Activated effector memory CD4-positive, alpha-beta T cell treated with anti-CD3 and anti-CD28 coated beads, Interleukin-2, amount 50 U/mL, for 16 hours (primary cell): ENCODE measurements around the gene NOL6.
"Not testable (repeated sequence)": the region's sequence is repeated elsewhere in the genome, so short reads cannot be mapped to it uniquely, and the experiment has no call there.

Source experiments
- DNase-seq: peaks from one replicate; pipeline ENCODE4 v3.0.0-alpha.2; 2020

NOL6 gene

GRCh38 chr9:33473643-33474352 is at the start of gene NOL6:
TSS of gene NOL6 (minus strand) at chr9:33473924. CDS start at chr9:33473842, 82 bp downstream.
- peak; percentile 99 for DNase-seq

GRCh38 chr9:33521861-33522260 is 48.1 kb upstream of the NOL6 start:
- DNase-seq, result not testable (repeated sequence)

GRCh38 chr9:33517934-33518577 is 44.3 kb upstream of the NOL6 start:
- DNase-seq, result not testable (repeated sequence)

GRCh38 chr9:33517373-33517772 is 43.6 kb upstream of the NOL6 start:
- DNase-seq, result no peak

- not testable (repeated sequence) for DNase-seq
Observed at GRCh38 chr9:33516397-33516796, 42.7 kb upstream of the NOL6 start.

- not testable (repeated sequence) for DNase-seq
Observed at GRCh38 chr9:33515342-33515995, 41.7 kb upstream of the NOL6 start.

GRCh38 chr9:33512535-33512934 is 38.8 kb upstream of the NOL6 start:
- DNase-seq, result not testable (repeated sequence)

- not testable (repeated sequence) for DNase-seq
Observed at GRCh38 chr9:33511184-33511517, 37.4 kb upstream of the NOL6 start.

GRCh38 chr9:33510262-33511183 is 36.8 kb upstream of the NOL6 start:
- DNase-seq, result peak; percentile 74

GRCh38 chr9:33506626-33507370 is 33.1 kb upstream of the NOL6 start:
- no peak for DNase-seq

GRCh38 chr9:33498387-33498786 is 24.7 kb upstream of the NOL6 start:
- no peak for DNase-seq

GRCh38 chr9:33493819-33494218 is 20.1 kb upstream of the NOL6 start:
- not testable (repeated sequence) for DNase-seq

- no peak for DNase-seq
Observed at GRCh38 chr9:33489066-33489465, 15.3 kb upstream of the NOL6 start.

- DNase-seq, result not testable (repeated sequence)
Observed at GRCh38 chr9:33485312-33485711, 11.6 kb upstream of the NOL6 start.

GRCh38 chr9:33480976-33481375 is 7.3 kb upstream of the NOL6 start:
- no peak for DNase-seq

- no peak for DNase-seq
Observed at GRCh38 chr9:33480106-33480505, 6.4 kb upstream of the NOL6 start.

- DNase-seq, result no peak
Observed at GRCh38 chr9:33476503-33476902, 2.8 kb upstream of the NOL6 start.

- DNase-seq, result no peak
Observed at GRCh38 chr9:33475357-33475756, 1.6 kb upstream of the NOL6 start.

GRCh38 chr9:33472881-33473615 is 676 bp downstream of the NOL6 start:
- no peak for DNase-seq

GRCh38 chr9:33472171-33472880 is 1.4 kb downstream of the NOL6 start:
- DNase-seq, result no peak

- no peak for DNase-seq
Observed at GRCh38 chr9:33471361-33471760, 2.4 kb downstream of the NOL6 start.
